GM21576 (cell line): ENCODE measurements around the gene FERMT3.

Experiments used
- ATAC-seq: cut with Tn5 transposase; IDR thresholded peaks from one replicate; pipeline ENCODE4 v1.9.1; 2021; ENCODE audit warnings: mild to moderate bottlenecking, moderate library complexity; ENCODE audit not compliant: unreplicated experiment

FERMT3 gene

GRCh38 chr11:64247729-64248531, 41.4 kb downstream of the FERMT3 start:
- no peak for ATAC-seq

GRCh38 chr11:64248578-64248977, 42.1 kb downstream of the FERMT3 start:
- ATAC-seq: no peak

GRCh38 chr11:64249038-64249437, 42.5 kb downstream of the FERMT3 start:
- no peak for ATAC-seq

- no peak for ATAC-seq
Observed at GRCh38 chr11:64249563-64250414, 43.3 kb downstream of the FERMT3 start.

- ATAC-seq: no peak
Observed at GRCh38 chr11:64250415-64251015, 44.0 kb downstream of the FERMT3 start.

GRCh38 chr11:64251016-64251752, 44.7 kb downstream of the FERMT3 start, which contains the start of gene PLCB3:
Gene PLCB3 (plus strand): TSS chr11:64251530. CDS start chr11:64251650, 120 bp downstream.
- ATAC-seq: peak; percentile 41

GRCh38 chr11:64251753-64252002, 45.2 kb downstream of the FERMT3 start:
- no peak for ATAC-seq

- no peak for ATAC-seq
Observed at GRCh38 chr11:64252003-64252872, 45.7 kb downstream of the FERMT3 start.

- no peak for ATAC-seq
Observed at GRCh38 chr11:64253043-64253442, 46.5 kb downstream of the FERMT3 start.

- no peak for ATAC-seq
Observed at GRCh38 chr11:64253481-64253880, 47.0 kb downstream of the FERMT3 start.

- ATAC-seq: no peak
Observed at GRCh38 chr11:64254326-64254725, 47.8 kb downstream of the FERMT3 start.

GRCh38 chr11:64255135-64256128, 48.9 kb downstream of the FERMT3 start:
- ATAC-seq: no peak

- ATAC-seq: no peak
Observed at GRCh38 chr11:64256300-64256699, 49.8 kb downstream of the FERMT3 start.

GRCh38 chr11:64258356-64258755, 51.8 kb downstream of the FERMT3 start:
- ATAC-seq: no peak

- no peak for ATAC-seq
Observed at GRCh38 chr11:64258946-64259532, 52.5 kb downstream of the FERMT3 start.

- ATAC-seq: no peak
Observed at GRCh38 chr11:64259533-64260067, 53.1 kb downstream of the FERMT3 start.

GRCh38 chr11:64260147-64260708, 53.7 kb downstream of the FERMT3 start:
- no peak for ATAC-seq

- ATAC-seq: no peak
Observed at GRCh38 chr11:64261556-64262080, 55.1 kb downstream of the FERMT3 start.
